HepG2 (cell line): ENCODE results near the gene CDH22. TPM values are rescaled to one million over a fixed set of nuclear protein-coding genes. Genes with fewer than 3 reads are reported as not detected.

Source experiments
- ATF1 ChIP-seq: IDR thresholded peaks from 2 replicates; pipeline ENCODE4 v1.6.1; 2016; ENCODE audit warnings: mild to moderate bottlenecking, control low read depth
- BRCA1 ChIP-seq: sonication (generic); formaldehyde crosslinking; IDR thresholded peaks from 2 replicates; pipeline ENCODE4 v1.4.0; 2020; ENCODE audit warnings: missing genetic modification reagents
- CCAR2 ChIP-seq: fragments of 200-400 bp; formaldehyde crosslinking; optimal IDR thresholded peaks from 2 replicates; pipeline ENCODE3; 2018; ENCODE audit warnings: low read depth, mild to moderate bottlenecking, low read length, moderate library complexity
- FOXK1 ChIP-seq: sonication (generic); formaldehyde crosslinking; IDR thresholded peaks from 2 replicates; pipeline ENCODE4 v1.4.0; 2020; ENCODE audit warnings: low read depth, missing genetic modification reagents, borderline replicate concordance
- FOXK2 ChIP-seq: fragments of 450-650 bp; IDR thresholded peaks from 2 replicates; pipeline ENCODE4 v1.6.1; 2016
- HNF4A ChIP-seq: sonication (generic); formaldehyde crosslinking; IDR thresholded peaks from 2 replicates; pipeline ENCODE4 v1.4.0; 2020; ENCODE audit warnings: missing genetic modification reagents
- HNF4G ChIP-seq, 2 experiments: sonication (generic) in 1 of 2; formaldehyde crosslinking in 1 of 2; IDR thresholded peaks; 2 replicates each; pipeline versions ENCODE4 v1.4.0 to v1.6.1; 2011 to 2020; ENCODE audit warnings: borderline replicate concordance in 2 of 2, low read depth in 2 of 2, mild to moderate bottlenecking in 2 of 2, low read length in 1 of 2, missing genetic modification reagents in 1 of 2, moderate library complexity in 1 of 2
- KDM6A ChIP-seq: IDR thresholded peaks from 2 replicates; pipeline ENCODE4 v1.6.1; 2016; ENCODE audit warnings: low read depth
- MAFF ChIP-seq: IDR thresholded peaks from 2 replicates; pipeline ENCODE4 v1.6.1; 2011; ENCODE audit warnings: low read depth, low read length, improper control_type of control experiment
- NFYB ChIP-seq: sonication (generic); formaldehyde crosslinking; IDR thresholded peaks from 2 replicates; pipeline ENCODE4 v1.4.0; 2020; ENCODE audit warnings: missing genetic modification reagents
- NONO ChIP-seq, 2 experiments: fragments of 450-650 bp in 1 of 2; sonication (generic) in 1 of 2; formaldehyde crosslinking in 1 of 2; IDR thresholded peaks in 1 of 2; conservative IDR thresholded peaks in 1 of 2; 2 replicates each; pipeline versions ENCODE4 v1.6.1 to v1.8.0; 2017 to 2022; ENCODE audit warnings: mild to moderate bottlenecking in 1 of 2, missing genetic modification reagents in 1 of 2, moderate library complexity in 1 of 2
- NR2F6 ChIP-seq, 2 experiments: IDR thresholded peaks; 2 replicates each; pipeline ENCODE4 v1.6.1; 2016; ENCODE audit warnings: antibody characterized with exemption in 1 of 2, mild to moderate bottlenecking in 1 of 2
- SIN3A ChIP-seq: IDR thresholded peaks from 2 replicates; pipeline ENCODE4 v1.6.1; 2011; ENCODE audit warnings: low read depth, mild to moderate bottlenecking, control low read depth, low read length, borderline replicate concordance
- TCF7 ChIP-seq: sonication (generic); IDR thresholded peaks from 2 replicates; pipeline ENCODE4 v1.6.1; 2016; ENCODE audit warnings: antibody characterized with exemption, low read depth
- TEAD3 ChIP-seq: optimal IDR thresholded peaks from 2 replicates; pipeline ENCODE3; 2016; ENCODE audit warnings: borderline replicate concordance
- ZFP1 ChIP-seq: IDR thresholded peaks from 2 replicates; pipeline ENCODE4 v1.6.1; 2016
- ZNF138 ChIP-seq: sonication (generic); formaldehyde crosslinking; IDR thresholded peaks from 2 replicates; pipeline ENCODE4 v1.5.0; 2020; ENCODE audit warnings: mild to moderate bottlenecking, low read depth, missing genetic modification reagents
- ZNF263 ChIP-seq: sonication (generic); formaldehyde crosslinking; IDR thresholded peaks from 2 replicates; pipeline ENCODE4 v1.4.0; 2020; ENCODE audit warnings: missing genetic modification reagents
- ZNF276 ChIP-seq: sonication (generic); formaldehyde crosslinking; IDR thresholded peaks from 2 replicates; pipeline ENCODE4 v1.4.0; 2020; ENCODE audit warnings: mild to moderate bottlenecking, low read depth, missing genetic modification reagents
- polyA plus RNA-seq, 8 experiments: library from polyadenylated mRNA; depleted of rRNA in 3 of 8; stranded (reverse) in 7 of 8; unstranded in 1 of 8; fragments of >200 nt; fragmentation: Illumina TruSeq in 4 of 8; extraction: Trizol in 4 of 8; gene quantifications; 2 replicates each; pipeline versions ENCODE4 v1.2.1 to v1.2.3, GENCODE V29; 2011 to 2016; ENCODE audit warnings: low read depth in 4 of 8, missing spikeins in 1 of 8, mixed read lengths in 1 of 8; ENCODE audit not compliant: insufficient read depth in 1 of 8
- total RNA-seq, 5 experiments: library from RNA; depleted of rRNA; stranded (reverse); fragments of >200 nt; fragmentation: Illumina TruSeq; extraction: Trizol; gene quantifications; 2 replicates each; pipeline ENCODE4 v1.2.3, GENCODE V29; 2016; ENCODE audit warnings: low read depth in 1 of 5
- TF ChIP-seq, protein P1 (sequence below): sonication (generic); formaldehyde crosslinking; IDR thresholded peaks from 2 replicates; pipeline ENCODE4 v1.5.0; 2020; ENCODE audit warnings: mild to moderate bottlenecking, missing genetic modification reagents
- TF ChIP-seq, protein P2 (sequence below): IDR thresholded peaks from 2 replicates; pipeline ENCODE4 v1.6.1; 2012; ENCODE audit warnings: low read length, improper control_type of control experiment
- TF ChIP-seq, protein P3 (sequence below): sonication (generic); formaldehyde crosslinking; IDR thresholded peaks from 2 replicates; pipeline ENCODE4 v1.5.0; 2020; ENCODE audit warnings: missing genetic modification reagents, mild to moderate bottlenecking, borderline replicate concordance

The CDH22 gene
- total and polyA plus RNA-seq, 2 of the 13 experiments (the other 11 are each of a cell fraction or from before 2014, with no cell fraction given), result not detected

- TF ChIP-seq NR2F6 (IDR thresholded peaks at IDR 0.05), result 0 out of 2 replicates have a peak, but pooled peaks have one; percentile 22
- TF ChIP-seq NR2F6 (CRISPR knock-in tag; IDR thresholded peaks at IDR 0.05), result no peak; the same call in 1 of the 2 replicates
- TF ChIP-seq SIN3A, result no peak
- TF ChIP-seq TEAD3 (CRISPR knock-in tag), result peak; percentile 10
- peak; percentile 75 for TF ChIP-seq ZNF263 (CRISPR knock-in tag)
- TF ChIP-seq HNF4G (IDR thresholded peaks at IDR 0.05; ENCODE audit: borderline replicate concordance, low read depth, low read length), result 0 out of 2 replicates have a peak, but pooled peaks have one; percentile 34
- TF ChIP-seq HNF4G (CRISPR knock-in tag; IDR thresholded peaks at IDR 0.05; ENCODE audit: borderline replicate concordance, low read depth), result no peak
- TF ChIP-seq, protein P1, sequence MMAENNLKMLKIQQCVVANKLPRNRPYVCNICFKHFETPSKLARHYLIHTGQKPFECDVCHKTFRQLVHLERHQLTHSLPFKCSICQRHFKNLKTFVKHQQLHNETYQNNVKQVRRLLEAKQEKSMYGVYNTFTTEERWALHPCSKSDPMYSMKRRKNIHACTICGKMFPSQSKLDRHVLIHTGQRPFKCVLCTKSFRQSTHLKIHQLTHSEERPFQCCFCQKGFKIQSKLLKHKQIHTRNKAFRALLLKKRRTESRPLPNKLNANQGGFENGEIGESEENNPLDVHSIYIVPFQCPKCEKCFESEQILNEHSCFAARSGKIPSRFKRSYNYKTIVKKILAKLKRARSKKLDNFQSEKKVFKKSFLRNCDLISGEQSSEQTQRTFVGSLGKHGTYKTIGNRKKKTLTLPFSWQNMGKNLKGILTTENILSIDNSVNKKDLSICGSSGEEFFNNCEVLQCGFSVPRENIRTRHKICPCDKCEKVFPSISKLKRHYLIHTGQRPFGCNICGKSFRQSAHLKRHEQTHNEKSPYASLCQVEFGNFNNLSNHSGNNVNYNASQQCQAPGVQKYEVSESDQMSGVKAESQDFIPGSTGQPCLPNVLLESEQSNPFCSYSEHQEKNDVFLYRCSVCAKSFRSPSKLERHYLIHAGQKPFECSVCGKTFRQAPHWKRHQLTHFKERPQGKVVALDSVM (CRISPR knock-in tag), result no peak
- TF ChIP-seq ZNF138 (CRISPR knock-in tag), result no peak
- no peak for TF ChIP-seq FOXK1 (CRISPR knock-in tag)
- no peak for TF ChIP-seq NFYB
- no peak for TF ChIP-seq KDM6A (CRISPR knock-in tag)
- TF ChIP-seq ZNF276, result no peak
- TF ChIP-seq ATF1, result no peak
- TF ChIP-seq BRCA1 (CRISPR knock-in tag), result no peak
- no peak for TF ChIP-seq ZFP1 (CRISPR knock-in tag)
- TF ChIP-seq, protein P2, sequence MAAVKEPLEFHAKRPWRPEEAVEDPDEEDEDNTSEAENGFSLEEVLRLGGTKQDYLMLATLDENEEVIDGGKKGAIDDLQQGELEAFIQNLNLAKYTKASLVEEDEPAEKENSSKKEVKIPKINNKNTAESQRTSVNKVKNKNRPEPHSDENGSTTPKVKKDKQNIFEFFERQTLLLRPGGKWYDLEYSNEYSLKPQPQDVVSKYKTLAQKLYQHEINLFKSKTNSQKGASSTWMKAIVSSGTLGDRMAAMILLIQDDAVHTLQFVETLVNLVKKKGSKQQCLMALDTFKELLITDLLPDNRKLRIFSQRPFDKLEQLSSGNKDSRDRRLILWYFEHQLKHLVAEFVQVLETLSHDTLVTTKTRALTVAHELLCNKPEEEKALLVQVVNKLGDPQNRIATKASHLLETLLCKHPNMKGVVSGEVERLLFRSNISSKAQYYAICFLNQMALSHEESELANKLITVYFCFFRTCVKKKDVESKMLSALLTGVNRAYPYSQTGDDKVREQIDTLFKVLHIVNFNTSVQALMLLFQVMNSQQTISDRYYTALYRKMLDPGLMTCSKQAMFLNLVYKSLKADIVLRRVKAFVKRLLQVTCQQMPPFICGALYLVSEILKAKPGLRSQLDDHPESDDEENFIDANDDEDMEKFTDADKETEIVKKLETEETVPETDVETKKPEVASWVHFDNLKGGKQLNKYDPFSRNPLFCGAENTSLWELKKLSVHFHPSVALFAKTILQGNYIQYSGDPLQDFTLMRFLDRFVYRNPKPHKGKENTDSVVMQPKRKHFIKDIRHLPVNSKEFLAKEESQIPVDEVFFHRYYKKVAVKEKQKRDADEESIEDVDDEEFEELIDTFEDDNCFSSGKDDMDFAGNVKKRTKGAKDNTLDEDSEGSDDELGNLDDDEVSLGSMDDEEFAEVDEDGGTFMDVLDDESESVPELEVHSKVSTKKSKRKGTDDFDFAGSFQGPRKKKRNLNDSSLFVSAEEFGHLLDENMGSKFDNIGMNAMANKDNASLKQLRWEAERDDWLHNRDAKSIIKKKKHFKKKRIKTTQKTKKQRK, result no peak
- peak; percentile 72 for TF ChIP-seq HNF4A (CRISPR knock-in tag)
- no peak for TF ChIP-seq FOXK2
- TF ChIP-seq TCF7, result peak; percentile 43
- no peak for TF ChIP-seq MAFF
- TF ChIP-seq CCAR2, result no peak
- TF ChIP-seq NONO (IDR thresholded peaks at IDR 0.05), result no peak
- no peak for TF ChIP-seq NONO (CRISPR knock-in tag; conservative IDR thresholded peaks at IDR 0.05)
- TF ChIP-seq, protein P3, sequence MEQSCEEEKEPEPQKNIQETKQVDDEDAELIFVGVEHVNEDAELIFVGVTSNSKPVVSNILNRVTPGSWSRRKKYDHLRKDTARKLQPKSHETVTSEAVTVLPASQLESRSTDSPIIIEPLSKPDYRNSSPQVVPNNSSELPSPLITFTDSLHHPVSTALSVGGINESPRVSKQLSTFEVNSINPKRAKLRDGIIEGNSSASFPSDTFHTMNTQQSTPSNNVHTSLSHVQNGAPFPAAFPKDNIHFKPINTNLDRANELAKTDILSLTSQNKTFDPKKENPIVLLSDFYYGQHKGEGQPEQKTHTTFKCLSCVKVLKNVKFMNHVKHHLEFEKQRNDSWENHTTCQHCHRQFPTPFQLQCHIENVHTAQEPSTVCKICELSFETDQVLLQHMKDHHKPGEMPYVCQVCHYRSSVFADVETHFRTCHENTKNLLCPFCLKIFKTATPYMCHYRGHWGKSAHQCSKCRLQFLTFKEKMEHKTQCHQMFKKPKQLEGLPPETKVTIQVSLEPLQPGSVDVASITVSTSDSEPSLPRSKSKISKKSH (CRISPR knock-in tag), result no peak
Measured at GRCh38 chr20:46353500-46354206, 45.4 kb upstream of the CDH22 start (continued).
